Erythroblast (primary cell): ENCODE results near the gene DARS2.
A peak's percentile ranks its signal among the peaks of the same experiment; 100 is the strongest.
"Not testable (repeated sequence)": the region's sequence is repeated elsewhere in the genome, so short reads cannot be mapped to it uniquely, and the experiment has no call there.

Experiments used
- DNase-seq, 2 experiments: peaks; one replicate each; lab custom pipeline; 2025; lab: John Stamatoyannopoulos, UW
- GATA1 ChIP-seq: IDR thresholded peaks from 2 replicates; pipeline ENCODE4 v1.6.1; 2011; ENCODE audit warnings: low read depth, mild to moderate bottlenecking, control low read depth, low read length, moderate library complexity
- POLR2A ChIP-seq: IDR thresholded peaks from 2 replicates; pipeline ENCODE4 v1.6.1; 2011; ENCODE audit warnings: mild to moderate bottlenecking, low read length

Gene DARS2

DNA sequence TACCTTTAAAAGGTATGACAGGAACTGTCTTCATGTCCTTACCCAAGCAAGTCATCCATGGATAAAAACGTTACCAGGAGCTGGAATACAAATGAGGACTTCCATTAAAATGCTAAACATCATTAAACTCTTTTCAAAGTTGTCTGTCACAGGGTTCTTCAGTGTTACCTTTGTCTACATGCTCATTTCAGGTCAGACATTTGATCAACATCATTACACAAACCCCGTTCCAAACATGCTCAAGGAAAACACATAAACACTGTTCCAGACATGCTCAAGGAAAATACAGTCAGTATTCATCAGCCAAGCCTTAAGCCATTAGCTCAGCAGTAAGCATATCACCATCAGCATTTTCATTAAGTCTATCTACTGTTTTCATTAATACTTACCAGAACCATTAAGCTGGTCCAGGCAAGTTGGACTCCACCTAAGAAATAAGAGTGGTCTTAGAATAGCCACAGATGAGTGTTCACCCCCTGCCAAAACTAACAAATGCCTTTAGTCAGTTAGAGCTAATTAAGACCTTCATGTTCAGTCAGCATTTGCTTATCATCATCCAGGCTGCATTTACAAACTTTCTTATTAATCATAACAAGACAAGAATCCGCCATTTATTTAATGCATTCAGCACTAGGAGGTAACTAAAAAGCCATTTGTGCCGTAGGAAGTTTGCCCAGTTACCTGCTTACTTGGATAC lies 41.1 kb downstream of the DARS2 start:
- TF ChIP-seq POLR2A (no peak), GATA1 (no peak)
- DNase-seq: peak; percentile 22 to 39

DNA sequence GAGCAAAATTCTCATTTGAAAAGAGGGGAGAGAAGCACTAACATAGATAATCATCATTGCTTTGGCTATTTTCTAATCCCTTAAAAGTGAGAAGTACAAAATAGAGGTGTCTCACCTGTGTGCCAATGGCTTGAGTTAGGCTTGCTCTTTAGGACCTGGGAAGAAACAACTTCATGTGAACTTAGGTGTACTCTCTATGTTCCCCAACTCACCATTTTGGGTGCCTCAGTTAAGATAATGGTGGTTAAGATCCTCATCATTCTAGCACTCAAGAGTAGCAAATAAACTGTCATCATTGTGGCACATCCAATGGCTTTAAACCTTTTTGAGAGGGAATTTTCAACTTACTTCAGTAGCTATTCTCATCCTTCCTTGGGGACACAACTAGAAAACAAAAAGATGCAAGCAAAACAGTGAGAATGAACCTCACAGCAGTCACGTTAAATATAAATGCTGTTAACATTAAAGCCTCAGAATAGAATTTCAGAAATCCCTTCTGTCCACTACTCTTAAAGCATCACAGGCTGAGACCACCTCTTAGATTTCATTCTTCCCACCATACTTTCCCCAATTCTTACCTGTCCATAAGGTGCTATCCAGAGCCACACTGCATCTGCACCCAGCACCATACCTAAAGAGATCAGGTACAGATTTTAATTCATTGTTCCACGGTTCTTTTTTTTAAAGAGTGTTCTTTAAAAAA lies 42.1 kb downstream of the DARS2 start:
- peak; percentile 27 to 52 for DNase-seq
- TF ChIP-seq POLR2A (no peak), GATA1 (no peak)

DNA sequence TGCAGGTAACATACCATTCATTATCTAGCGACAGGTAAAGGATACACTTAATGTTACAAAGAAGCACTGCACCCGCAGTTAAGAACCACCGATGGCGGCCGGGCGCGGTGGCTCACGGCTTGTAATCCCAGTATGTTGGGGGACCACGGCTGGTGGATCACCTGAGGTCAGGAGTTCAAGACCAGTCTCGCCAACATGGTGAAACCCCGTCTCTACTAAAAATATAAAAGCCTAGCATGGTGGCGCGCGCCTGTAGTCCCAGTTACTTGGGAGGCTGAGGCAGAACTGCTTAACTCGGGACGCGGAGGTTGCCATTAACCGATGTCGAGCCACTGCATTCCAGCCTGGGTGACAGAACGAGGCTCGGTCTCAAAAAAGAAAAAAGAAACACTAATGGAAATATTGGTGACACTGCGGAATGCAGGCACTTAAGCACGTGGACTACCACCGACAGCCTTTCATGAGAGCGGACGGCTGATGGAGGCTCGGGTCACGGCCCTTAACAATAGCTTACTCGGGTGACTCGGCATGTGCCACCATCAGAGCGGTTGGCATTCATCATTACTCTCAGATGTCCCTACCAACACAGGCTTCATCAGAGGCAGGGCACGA lies 42.8 kb downstream of the DARS2 start:
- DNase-seq: no peak
- no peak for TF ChIP-seq GATA1
- TF ChIP-seq POLR2A: no peak

DNA sequence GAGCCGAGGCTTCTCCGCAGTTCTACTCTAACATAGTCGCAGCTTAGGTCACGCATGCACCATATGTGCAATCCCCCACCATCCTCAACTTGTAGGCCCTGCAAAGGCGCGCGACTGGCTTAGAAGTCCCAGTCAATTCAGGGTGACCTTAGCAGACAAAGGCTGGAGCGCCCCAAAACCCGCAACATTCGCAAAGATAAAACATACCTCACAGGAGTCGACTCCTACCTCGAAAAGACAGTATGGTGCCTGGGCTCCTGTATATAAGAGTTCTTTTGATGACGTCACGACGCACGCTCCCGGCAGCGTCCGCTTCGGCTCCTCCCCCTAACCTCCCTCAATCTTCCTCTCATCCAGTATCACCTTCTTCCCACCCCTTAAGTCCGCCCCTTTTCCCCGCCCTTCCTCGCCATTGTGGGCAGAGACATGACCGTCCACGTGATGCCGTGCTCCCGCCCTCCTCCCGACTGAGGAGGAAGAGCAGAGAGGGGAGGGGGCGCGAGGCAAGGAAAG lies 43.3 kb downstream of the DARS2 start, which contains the start of gene GAS5:
GAS5 (minus strand) TSS at position 237 of the 513 bp plus-strand sequence.
- TF ChIP-seq GATA1 (no peak), POLR2A (peak; percentile 100)
- DNase-seq: peak; percentile 99

DNA sequence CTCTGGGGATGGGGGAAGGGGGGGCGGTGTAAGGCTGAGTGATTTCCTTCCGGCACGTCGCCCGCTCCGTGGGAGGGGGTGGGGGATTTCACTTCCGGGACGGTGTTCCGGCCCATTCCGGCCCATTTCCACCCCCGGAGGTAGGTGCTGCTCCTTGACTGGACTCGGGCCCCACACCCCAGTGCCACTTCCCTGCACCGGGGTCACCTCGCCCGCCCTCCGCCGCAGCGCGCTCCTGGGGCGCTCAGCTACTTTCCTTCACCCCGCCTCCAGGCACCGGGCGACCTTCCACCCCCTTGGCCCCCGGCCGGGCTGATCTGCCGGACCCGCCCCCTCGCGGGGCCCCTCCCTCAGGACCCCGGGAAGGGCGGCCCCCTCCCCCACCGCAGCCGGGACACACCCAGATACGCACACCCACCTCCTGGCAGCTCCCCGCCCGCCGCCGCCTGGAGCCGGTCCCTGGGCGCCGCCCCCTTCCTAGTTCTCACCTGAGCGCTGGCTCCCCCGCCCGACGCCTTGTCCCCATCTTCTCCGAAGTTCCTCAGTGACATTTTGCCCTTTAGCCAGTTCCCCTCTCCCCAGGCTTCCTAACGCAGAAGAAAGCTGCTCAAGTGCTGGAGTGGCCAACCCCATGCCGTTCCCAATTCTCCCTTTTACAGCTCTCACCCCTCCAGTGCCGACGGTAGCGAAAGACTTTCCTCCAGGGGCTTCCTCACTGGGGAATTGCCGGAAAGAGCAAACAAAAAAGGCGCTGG lies 44.0 kb downstream of the DARS2 start, which contains the start of gene ZBTB37:
ZBTB37 (plus strand) TSS at position 115 of the 755 bp plus-strand sequence. CDS start 1,846 bp downstream, outside the sequence.
- no peak for TF ChIP-seq GATA1
- no peak for TF ChIP-seq POLR2A
- peak; percentile 87 to 88 for DNase-seq

DNA sequence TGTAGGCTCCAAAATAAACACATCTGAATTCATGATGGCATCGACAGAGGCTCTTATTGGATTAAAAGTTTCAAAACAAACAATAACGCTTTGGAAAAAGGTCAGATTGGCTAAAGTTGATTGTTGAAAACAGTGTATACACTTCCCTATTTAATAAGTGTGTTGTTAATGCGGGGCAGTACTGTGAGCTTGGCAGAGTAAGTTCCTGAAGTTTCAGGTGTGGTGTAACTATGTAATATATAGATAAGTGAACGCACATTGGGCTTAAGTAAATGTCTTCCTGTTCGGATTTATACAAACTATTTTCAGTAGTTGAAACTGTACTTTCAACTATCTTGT lies 44.5 kb downstream of the DARS2 start:
- peak in 1 of 2 experiments; percentile 49 for DNase-seq
- no peak for TF ChIP-seq GATA1
- no peak for TF ChIP-seq POLR2A

DNA sequence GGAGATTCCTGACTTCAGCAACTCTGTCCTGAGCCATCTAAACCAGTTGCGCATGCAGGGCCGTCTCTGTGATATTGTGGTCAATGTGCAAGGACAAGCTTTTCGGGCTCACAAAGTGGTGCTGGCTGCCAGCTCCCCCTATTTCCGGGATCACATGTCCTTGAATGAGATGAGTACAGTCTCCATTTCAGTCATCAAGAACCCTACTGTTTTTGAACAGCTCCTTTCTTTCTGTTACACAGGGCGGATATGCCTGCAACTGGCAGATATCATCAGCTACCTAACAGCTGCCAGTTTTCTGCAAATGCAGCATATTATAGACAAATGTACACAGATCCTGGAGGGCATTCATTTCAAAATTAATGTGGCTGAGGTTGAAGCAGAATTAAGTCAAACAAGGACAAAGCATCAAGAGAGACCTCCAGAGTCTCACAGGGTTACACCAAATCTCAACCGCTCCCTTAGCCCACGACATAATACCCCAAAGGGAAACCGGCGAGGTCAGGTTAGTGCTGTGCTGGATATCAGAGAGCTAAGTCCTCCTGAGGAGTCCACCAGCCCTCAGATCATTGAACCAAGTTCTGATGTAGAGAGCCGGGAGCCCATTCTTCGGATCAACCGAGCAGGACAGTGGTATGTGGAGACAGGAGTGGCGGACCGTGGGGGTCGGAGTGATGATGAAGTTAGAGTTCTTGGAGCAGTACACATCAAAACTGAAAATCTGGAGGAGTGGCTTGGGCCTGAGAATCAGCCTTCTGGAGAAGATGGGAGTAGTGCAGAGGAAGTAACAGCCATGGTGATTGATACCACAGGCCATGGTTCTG lies 46.0 kb downstream of the DARS2 start:
- DNase-seq: peak; percentile 43 to 73

DNA sequence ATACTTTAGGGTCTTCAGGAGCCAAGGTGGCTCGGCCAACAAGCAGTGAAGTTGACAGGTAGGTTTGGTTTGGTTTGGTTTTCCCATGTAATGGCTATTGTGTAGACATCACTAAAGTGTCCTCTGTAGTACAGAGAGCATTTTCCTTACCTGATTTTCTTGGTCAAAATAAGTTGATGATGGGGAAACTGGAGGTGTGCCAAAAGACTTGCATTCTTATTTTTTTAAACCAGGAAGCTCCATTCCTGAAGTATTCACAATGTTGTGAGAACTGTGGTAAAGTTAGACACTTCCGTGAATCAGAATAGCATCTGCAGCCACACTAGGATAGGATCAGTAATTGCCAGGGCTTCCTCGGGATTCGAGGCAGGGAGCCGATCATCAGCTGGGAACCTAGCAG lies 46.6 kb downstream of the DARS2 start:
- DNase-seq: no peak
- TF ChIP-seq GATA1: no peak
- no peak for TF ChIP-seq POLR2A

More for the DNA sequence above, 46.0 kb downstream of the DARS2 start:
- TF ChIP-seq POLR2A: peak; percentile 34
- TF ChIP-seq GATA1: no peak

DNA sequence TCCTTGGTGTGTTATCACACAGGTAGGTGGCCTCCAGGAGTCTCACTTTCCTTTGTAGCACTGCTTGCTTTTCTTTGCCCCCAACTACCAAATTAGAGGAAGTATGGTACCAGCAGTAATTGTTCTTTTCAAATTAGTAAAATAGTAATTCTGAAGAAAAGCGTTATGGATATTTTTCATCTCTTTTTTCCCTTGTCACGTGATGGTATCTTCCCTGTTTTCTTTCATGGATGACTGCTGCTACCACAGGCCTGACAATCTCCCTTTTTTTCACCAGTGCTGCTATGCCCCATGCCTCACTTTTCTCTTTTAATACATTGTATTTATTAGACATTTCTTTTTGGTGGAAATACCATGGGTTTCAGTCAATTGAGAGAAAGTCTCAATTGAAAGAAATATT lies 47.0 kb downstream of the DARS2 start:
- no peak for TF ChIP-seq GATA1
- no peak for TF ChIP-seq POLR2A

DNA sequence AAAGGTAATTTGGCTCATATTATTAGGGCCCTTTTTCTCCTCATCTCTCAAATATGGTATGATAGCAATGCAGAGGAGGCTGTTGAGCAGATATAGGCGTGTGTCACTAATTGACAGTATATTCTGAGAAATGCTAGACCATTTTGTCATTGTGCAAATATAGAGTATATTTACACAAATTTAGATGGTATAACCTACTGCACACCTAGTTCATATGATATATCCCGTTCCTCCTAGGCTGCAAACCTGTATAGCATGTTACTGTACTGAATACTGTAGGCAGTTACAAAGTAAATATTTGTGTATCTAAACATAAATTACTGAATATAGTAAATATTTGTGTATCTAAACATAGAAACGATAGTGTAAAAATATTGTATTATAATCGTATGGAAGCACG lies 52.3 kb downstream of the DARS2 start:
- TF ChIP-seq POLR2A (no peak), GATA1 (no peak)
- DNase-seq: no peak

More for the DNA sequence above, 47.0 kb downstream of the DARS2 start:
- no peak for DNase-seq

DNA sequence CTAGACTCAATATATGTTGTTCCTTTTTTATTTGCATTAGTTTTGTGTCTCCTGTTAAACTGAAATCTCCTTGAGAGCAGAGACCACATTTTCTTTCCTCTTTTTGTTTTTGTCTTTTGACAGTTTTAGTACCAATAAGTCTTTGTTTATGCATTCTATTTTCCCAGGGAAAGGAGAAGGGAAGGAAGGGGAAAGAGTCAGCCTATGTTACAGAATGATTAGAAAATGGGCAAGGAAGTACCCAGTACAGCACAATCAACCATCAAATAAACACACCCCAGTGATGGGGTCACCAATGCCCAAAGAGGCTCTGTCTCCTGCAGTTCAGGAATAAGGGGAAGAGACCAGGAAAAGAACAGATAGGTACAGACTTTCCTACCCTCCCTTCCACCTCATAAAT lies 53.8 kb downstream of the DARS2 start:
- no peak for DNase-seq
- TF ChIP-seq GATA1: no peak

DNA sequence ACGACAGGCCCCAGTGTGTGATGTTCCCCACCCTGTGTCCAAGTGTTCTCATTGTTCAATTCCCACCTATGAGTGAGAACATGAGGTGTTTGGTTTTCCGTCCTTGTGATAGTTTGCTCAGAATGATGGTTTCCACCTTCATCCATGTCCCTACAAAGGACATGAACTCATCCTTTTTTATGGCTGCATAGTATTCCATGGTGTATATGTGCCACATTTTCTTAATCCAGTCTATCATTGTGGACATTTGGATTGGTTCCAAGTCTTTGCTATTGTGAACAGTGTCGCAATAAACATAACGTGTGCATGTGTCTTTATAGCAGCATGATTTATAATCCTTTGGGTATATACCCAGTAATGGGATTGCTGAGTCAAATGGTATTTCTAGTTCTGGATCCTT lies 56.6 kb downstream of the DARS2 start:
- not testable (repeated sequence) for DNase-seq

DNA sequence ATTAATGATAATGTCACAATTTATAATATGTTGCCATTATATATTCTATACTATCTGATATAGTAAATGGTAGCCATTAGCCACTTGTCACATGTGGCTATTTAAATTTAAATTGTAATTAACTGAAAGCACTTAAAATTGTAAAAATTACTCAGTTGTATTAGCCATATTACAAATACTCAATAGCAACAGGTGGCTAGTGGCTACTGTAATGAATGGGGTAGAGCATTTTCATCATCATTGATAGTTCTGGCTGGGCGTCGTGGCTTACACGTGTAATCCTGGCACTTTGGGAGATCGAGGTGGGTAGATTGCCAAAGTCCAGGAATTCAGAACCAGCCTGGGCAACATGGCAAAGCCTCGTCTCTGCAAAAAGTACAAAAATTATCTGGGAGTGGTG lies 60.2 kb downstream of the DARS2 start:
- TF ChIP-seq GATA1 (no peak), POLR2A (no peak)

More for the DNA sequence above, 60.2 kb downstream of the DARS2 start:
- DNase-seq: no peak
